ENCODE data around the gene MPP2. TPM values are rescaled to one million over a fixed set of nuclear protein-coding genes. Genes with fewer than 3 reads are reported as not detected.

MPP2 gene
- total and polyA plus RNA-seq, 7 donors = 0.23 to 33.0 (median 10.9) TPM

GRCh38 chr17:43849116-43849515 is 58.2 kb downstream of the MPP2 start:
- no peak overlapping the region for H3K27ac ChIP-seq
- no peak overlapping the region for H3K4me3 ChIP-seq
- H3K9me3 ChIP-seq = no peaks in the 10 kb centered on the region
- 86 to 93% methylated on average over 8 of the region's 8 CpGs for WGBS, 2 donors
- DNase-seq = no peak
- intact Hi-C loops (cut with DNase I) = loop anchor here (5.0 kb wide), 2 partner anchors 72 to 87 kb away; partner anchors contain the start of gene DUSP3
- TF ChIP-seq EP300 (IDR thresholded peaks at IDR 0.05) = no peak
- no peak for TF ChIP-seq POLR2A (IDR thresholded peaks at IDR 0.05)
- TF ChIP-seq POLR2AphosphoS5 (IDR thresholded peaks at IDR 0.05) = no peak
- no peak for TF ChIP-seq CTCF (IDR thresholded peaks at IDR 0.05)
- peaks cover 0 to 16% (median 9%) of the 10 kb centered on the region in 4 donors for H3K4me1 ChIP-seq
- H3K36me3 ChIP-seq = no peaks in the 10 kb centered on the region
- peaks cover 0 to 5% (median 0%) of the 10 kb centered on the region in 3 donors for H3K27me3 ChIP-seq

GRCh38 chr17:43848601-43849000 is 58.7 kb downstream of the MPP2 start:
- Histone ChIP-seq H3K9me3 (no peaks in the 10 kb centered on the region), H3K27ac (no peak overlapping the region), H3K4me1 (peaks cover 0 to 16% (median 9%) of the 10 kb centered on the region in 4 donors), H3K4me3 (no peak overlapping the region), H3K27me3 (peaks cover 0 to 5% (median 0%) of the 10 kb centered on the region in 3 donors), H3K36me3 (no peaks in the 10 kb centered on the region)
- DNase-seq = no peak
- WGBS, 2 donors = 92 to 93% methylated on average over 10 of the region's 10 CpGs
- intact Hi-C loops (cut with DNase I) = loop anchor here (5.0 kb wide), 2 partner anchors 71 to 86 kb away; partner anchors contain the start of gene DUSP3
- TF ChIP-seq POLR2AphosphoS5 (IDR thresholded peaks at IDR 0.05) = no peak
- no peak for TF ChIP-seq EP300 (IDR thresholded peaks at IDR 0.05)
- no peak for TF ChIP-seq CTCF (IDR thresholded peaks at IDR 0.05)
- TF ChIP-seq POLR2A (IDR thresholded peaks at IDR 0.05) = no peak

- no peaks in the 10 kb centered on the region for H3K27me3 ChIP-seq
- H3K27ac ChIP-seq = peak within 1 kb of the TSS in 3 of 4 donors; percentile 5 to 40 (median 32)
- H3K4me1 ChIP-seq = peaks cover 0 to 16% (median 9%) of the 10 kb centered on the region in 4 donors
- TF ChIP-seq EP300 (IDR thresholded peaks at IDR 0.05) = no peak
- no peak for TF ChIP-seq CTCF (IDR thresholded peaks at IDR 0.05)
- no peak for TF ChIP-seq POLR2A (IDR thresholded peaks at IDR 0.05)
- TF ChIP-seq POLR2AphosphoS5 (IDR thresholded peaks at IDR 0.05) = no peak
- 36 to 47% methylated on average over 17 of the region's 17 CpGs for WGBS, 2 donors
- no peaks in the 10 kb centered on the region for H3K36me3 ChIP-seq
- no peak for DNase-seq
- intact Hi-C loops (cut with DNase I) = loop anchor here (2.0 to 5.0 kb wide), 3 partner anchors 70 to 152 kb away; partner anchors contain the start of gene DUSP3
- no peaks in the 10 kb centered on the region for H3K9me3 ChIP-seq
- H3K4me3 ChIP-seq = peak within 1 kb of the TSS in 1 of 4 donors; percentile 6
Observed at GRCh38 chr17:43846963-43847371, 60.4 kb downstream of the MPP2 start, which contains the start of gene CD300LG. Gene CD300LG, plus strand, starts transcription at chr17:43847176. Its CDS starts 41 bp downstream, at chr17:43847217.

GRCh38 chr17:43846221-43846712 is 61.1 kb downstream of the MPP2 start:
- Histone ChIP-seq H3K27ac (peak overlapping the region in 3 of 4 donors; percentile 5 to 40 (median 32)), H3K4me3 (no peak overlapping the region), H3K9me3 (no peaks in the 10 kb centered on the region), H3K4me1 (peaks cover 0 to 16% (median 9%) of the 10 kb centered on the region in 4 donors), H3K27me3 (no peaks in the 10 kb centered on the region), H3K36me3 (no peaks in the 10 kb centered on the region)
- intact Hi-C loops (cut with DNase I) = loop anchor here (2.0 to 5.0 kb wide), 3 partner anchors 69 to 151 kb away; partner anchors contain the start of gene DUSP3
- DNase-seq = peak; percentile 94
- TF ChIP-seq POLR2AphosphoS5 (IDR thresholded peaks at IDR 0.05) (no peak), CTCF (IDR thresholded peaks at IDR 0.05) (peak; percentile 95 to 98 (median 96))
- WGBS, 2 donors = 7 to 15% methylated on average over 13 of the region's 13 CpGs

All from sigmoid colon (tissue), 7 donors.